ENCODE measurements around the gene NUP133.
A peak's percentile ranks its signal among the peaks of the same experiment; 100 is the strongest.

NUP133 gene

DNA sequence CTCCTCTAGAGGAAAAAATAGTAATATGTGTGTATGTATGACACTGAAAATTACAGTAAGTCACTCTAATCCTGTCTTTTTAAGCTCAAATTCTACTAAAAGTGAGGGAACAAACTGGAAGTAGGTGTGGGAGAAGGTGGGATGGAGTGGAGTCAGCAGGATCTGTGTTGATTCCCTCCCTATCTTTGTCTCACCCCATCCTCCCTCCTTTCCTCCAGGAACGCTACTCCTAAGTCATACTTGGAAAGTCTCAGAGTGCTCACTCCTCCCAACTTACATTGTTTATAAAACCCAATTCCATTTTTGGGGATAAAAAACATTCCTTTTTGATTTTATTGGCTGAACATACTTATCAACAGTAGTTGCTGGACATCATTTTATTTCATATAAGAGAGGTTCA, 14.9 kb upstream of the NUP133 start:
- ChIA-PET CTCF (interaction anchor here (0.6 kb wide), 1 partner anchor 25 kb away, joined by 5 read pairs; no protein-coding TSS in a partner anchor), POLR2A (no interaction called here)
- no peaks in the 10 kb centered on the region for H3K9me3 ChIP-seq (ENCODE audit: control insufficient read depth, insufficient read depth, low read depth, low read length)
- H3K27ac ChIP-seq (ENCODE audit: extremely low read depth, low read depth, low read length): no peak overlapping the region
- H3K4me3 ChIP-seq (ENCODE audit: low read depth, low read length): no peak overlapping the region
- peaks cover 56 to 70% of the 10 kb centered on the region in 2 experiments for H3K36me3 ChIP-seq (ENCODE audit: control insufficient read depth in 2 of 2, insufficient read depth in 1 of 2, low read length in 2 of 2)
- H3K4me1 ChIP-seq (ENCODE audit: control insufficient read depth, insufficient read depth, low read length): no peaks in the 10 kb centered on the region
- no peak for TF ChIP-seq ZNF16 (tag by site-specific recombination; IDR thresholded peaks at IDR 0.05; ENCODE audit: low read depth)
- no peak for TF ChIP-seq ZNF10 (tag by site-specific recombination; IDR thresholded peaks at IDR 0.05)
- TF ChIP-seq ZNF341 (tag by site-specific recombination; IDR thresholded peaks at IDR 0.05; ENCODE audit: low read depth): no peak
- TF ChIP-seq HOXC10 (CRISPR knock-in tag; IDR thresholded peaks at IDR 0.05): no peak
- no peak for TF ChIP-seq ZNF626 (tag by site-specific recombination; IDR thresholded peaks at IDR 0.05)
- TF ChIP-seq GLI4 (tag by site-specific recombination; IDR thresholded peaks at IDR 0.05): no peak
- TF ChIP-seq ZNF266 (tag by site-specific recombination; IDR thresholded peaks at IDR 0.05; ENCODE audit: low read depth): no peak
- no peak for TF ChIP-seq ZNF19 (tag by site-specific recombination; IDR thresholded peaks at IDR 0.05; ENCODE audit: low read depth)
- no peak for TF ChIP-seq ZNF112 (tag by site-specific recombination; IDR thresholded peaks at IDR 0.05)

DNA sequence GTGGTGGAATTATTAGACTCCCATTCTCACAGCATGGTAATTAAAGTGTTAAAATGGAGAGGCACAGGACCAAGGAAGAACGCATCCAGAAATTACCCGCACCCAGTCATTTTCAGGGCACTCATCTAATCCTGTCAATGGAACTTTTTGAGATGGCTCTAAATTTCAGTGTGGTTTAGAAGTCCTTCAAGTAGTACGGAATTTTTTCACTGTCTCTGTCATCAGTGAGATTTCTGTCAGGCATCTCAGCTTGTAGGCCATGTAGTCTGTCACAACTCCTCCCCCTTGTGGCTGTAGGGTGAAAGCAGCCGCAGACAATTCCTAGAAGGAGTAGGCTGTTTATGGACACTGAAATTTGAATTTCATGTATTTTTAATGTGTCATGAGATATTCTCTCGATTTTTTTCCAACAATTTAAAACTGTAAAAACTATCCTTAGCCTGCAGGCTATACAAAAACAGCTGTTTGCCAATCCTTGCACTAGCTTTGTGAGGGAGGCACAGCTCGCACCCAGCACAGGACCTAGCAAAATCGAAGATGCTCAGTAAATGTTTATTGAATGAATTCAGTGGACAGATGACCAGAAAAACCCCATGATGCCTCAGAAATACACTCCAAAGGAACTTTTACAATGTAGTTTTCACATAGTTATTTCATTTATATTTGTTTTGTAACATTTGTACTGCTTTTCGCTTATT, 6.6 kb upstream of the NUP133 start:
- H3K27ac ChIP-seq (ENCODE audit: extremely low read depth, low read depth, low read length): no peak overlapping the region
- ChIA-PET POLR2A (interaction anchor here (0.6 kb wide), 1 partner anchor 9 kb away, joined by 3 read pairs; no protein-coding TSS in a partner anchor), CTCF (interaction anchor here (0.5 to 4.1 kb wide), 22 partner anchors 10 to 1005 kb away, joined by 3 to 27 read pairs (median 4); partner anchors contain the start of gene URB2)
- 0 out of 2 replicates have a peak, but pooled peaks have one; percentile 2 for TF ChIP-seq ZNF501 (tag by site-specific recombination; IDR thresholded peaks at IDR 0.05)
- no peak for TF ChIP-seq ZNF341 (tag by site-specific recombination; IDR thresholded peaks at IDR 0.05; ENCODE audit: low read depth)
- TF ChIP-seq ZNF335 (tag by site-specific recombination; conservative IDR thresholded peaks at IDR 0.05): peak; percentile 76
- TF ChIP-seq, protein P1, sequence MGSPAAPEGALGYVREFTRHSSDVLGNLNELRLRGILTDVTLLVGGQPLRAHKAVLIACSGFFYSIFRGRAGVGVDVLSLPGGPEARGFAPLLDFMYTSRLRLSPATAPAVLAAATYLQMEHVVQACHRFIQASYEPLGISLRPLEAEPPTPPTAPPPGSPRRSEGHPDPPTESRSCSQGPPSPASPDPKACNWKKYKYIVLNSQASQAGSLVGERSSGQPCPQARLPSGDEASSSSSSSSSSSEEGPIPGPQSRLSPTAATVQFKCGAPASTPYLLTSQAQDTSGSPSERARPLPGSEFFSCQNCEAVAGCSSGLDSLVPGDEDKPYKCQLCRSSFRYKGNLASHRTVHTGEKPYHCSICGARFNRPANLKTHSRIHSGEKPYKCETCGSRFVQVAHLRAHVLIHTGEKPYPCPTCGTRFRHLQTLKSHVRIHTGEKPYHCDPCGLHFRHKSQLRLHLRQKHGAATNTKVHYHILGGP (tag by site-specific recombination; IDR thresholded peaks at IDR 0.05): peak; percentile 98
- TF ChIP-seq PRDM1 (tag by site-specific recombination; IDR thresholded peaks at IDR 0.05): peak; percentile 80
- TF ChIP-seq ZNF626 (tag by site-specific recombination; IDR thresholded peaks at IDR 0.05): no peak
- peak; percentile 99 for TF ChIP-seq ZNF600 (tag by site-specific recombination; IDR thresholded peaks at IDR 0.05)
- TF ChIP-seq ZNF660 (tag by site-specific recombination; IDR thresholded peaks at IDR 0.05): peak; percentile 93
- TF ChIP-seq ZNF654 (tag by site-specific recombination; IDR thresholded peaks at IDR 0.05; ENCODE audit: low read depth): peak; percentile 71; the same call in 1 of the 2 replicates
- TF ChIP-seq ZNF24 (tag by site-specific recombination; IDR thresholded peaks at IDR 0.05): no peak
- peak; percentile 57; the same call in 1 of the 2 replicates for TF ChIP-seq ZSCAN30 (tag by site-specific recombination; IDR thresholded peaks at IDR 0.05)
- peak; percentile 64; the same call in 1 of the 2 replicates for TF ChIP-seq ZBTB17 (tag by site-specific recombination; IDR thresholded peaks at IDR 0.05)
- TF ChIP-seq ZBTB48 (tag by site-specific recombination; IDR thresholded peaks at IDR 0.05): no peak
- peak; percentile 61; the same call in 1 of the 2 replicates for TF ChIP-seq ZNF2 (tag by site-specific recombination; IDR thresholded peaks at IDR 0.05)
- 0 out of 2 replicates have a peak, but pooled peaks have one; percentile 20 for TF ChIP-seq ZEB2 (tag by site-specific recombination; IDR thresholded peaks at IDR 0.05)
- TF ChIP-seq, protein P2, sequence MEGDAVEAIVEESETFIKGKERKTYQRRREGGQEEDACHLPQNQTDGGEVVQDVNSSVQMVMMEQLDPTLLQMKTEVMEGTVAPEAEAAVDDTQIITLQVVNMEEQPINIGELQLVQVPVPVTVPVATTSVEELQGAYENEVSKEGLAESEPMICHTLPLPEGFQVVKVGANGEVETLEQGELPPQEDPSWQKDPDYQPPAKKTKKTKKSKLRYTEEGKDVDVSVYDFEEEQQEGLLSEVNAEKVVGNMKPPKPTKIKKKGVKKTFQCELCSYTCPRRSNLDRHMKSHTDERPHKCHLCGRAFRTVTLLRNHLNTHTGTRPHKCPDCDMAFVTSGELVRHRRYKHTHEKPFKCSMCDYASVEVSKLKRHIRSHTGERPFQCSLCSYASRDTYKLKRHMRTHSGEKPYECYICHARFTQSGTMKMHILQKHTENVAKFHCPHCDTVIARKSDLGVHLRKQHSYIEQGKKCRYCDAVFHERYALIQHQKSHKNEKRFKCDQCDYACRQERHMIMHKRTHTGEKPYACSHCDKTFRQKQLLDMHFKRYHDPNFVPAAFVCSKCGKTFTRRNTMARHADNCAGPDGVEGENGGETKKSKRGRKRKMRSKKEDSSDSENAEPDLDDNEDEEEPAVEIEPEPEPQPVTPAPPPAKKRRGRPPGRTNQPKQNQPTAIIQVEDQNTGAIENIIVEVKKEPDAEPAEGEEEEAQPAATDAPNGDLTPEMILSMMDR (tag by site-specific recombination; IDR thresholded peaks at IDR 0.05): peak; percentile 81
- no peaks in the 10 kb centered on the region for H3K9me3 ChIP-seq (ENCODE audit: control insufficient read depth, insufficient read depth, low read depth, low read length)
- peaks cover 6 to 9% of the 10 kb centered on the region in 2 experiments for H3K36me3 ChIP-seq (ENCODE audit: control insufficient read depth in 2 of 2, insufficient read depth in 1 of 2, low read length in 2 of 2)
- H3K4me3 ChIP-seq (ENCODE audit: low read depth, low read length): no peak overlapping the region
- no peaks in the 10 kb centered on the region for H3K4me1 ChIP-seq (ENCODE audit: control insufficient read depth, insufficient read depth, low read length)
